ENCODE measurements around the gene RAVER1. TPM values are rescaled to one million over a fixed set of nuclear protein-coding genes. Genes with fewer than 3 reads are reported as not detected.

RAVER1 gene
- total RNA-seq, 1 donor from 2014 or later = 78.2 TPM

DNA sequence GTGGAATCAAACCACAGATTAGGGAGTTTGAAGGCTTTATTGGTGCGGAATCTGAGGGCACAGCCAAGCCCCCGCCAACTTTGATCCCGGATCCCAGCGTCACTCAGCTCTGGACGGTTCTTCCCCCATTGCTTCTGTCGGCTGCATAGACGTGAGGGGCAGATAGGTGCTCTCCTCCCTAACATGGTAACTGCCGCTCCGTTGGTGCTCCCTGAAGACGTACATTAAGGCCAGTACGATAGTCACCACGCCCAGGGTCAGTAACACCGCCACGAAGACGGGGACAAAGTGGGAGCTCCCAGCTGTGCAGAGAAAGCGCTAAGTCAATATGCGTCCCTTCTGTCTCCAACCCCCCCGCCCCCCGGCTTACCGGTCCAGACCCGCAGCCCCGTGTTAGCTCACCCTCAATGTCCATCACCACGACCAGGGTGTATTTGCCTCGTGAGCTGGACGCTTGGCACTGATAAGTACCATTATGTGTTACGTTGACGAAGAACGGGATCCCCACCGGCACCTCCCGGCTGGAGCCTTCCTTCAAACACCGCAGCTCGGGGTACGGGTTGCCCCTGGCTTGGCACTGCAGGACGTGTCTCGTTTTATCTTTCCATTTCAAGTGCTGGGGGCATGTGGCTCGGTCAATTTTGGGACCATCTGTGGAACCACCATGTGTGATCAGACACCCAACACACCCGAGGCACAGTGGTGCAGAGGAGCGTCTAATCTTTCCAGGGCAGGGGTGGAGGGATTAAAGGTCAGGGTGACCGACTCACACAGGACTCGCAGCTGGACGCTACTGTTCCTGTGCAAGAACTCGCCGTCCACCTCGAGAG is 644 bp upstream of the RAVER1 start:
- peak; percentile 18 for DNase-seq (ENCODE audit: low read depth, low spot score)
- Mint-ChIP-seq H3K27ac (ENCODE audit: unreplicated experiment) (peak overlapping the region; percentile 99), H3K4me3 (peak overlapping the region; percentile 99), H3K4me1 (peaks cover 32% of the 10 kb centered on the region), H3K36me3 (ENCODE audit: low read depth) (peaks cover 3% of the 10 kb centered on the region), H3K9me3 (no peaks in the 10 kb centered on the region), H3K27me3 (ENCODE audit: low read depth) (no peaks in the 10 kb centered on the region)
- TF ChIP-seq, protein P1, sequence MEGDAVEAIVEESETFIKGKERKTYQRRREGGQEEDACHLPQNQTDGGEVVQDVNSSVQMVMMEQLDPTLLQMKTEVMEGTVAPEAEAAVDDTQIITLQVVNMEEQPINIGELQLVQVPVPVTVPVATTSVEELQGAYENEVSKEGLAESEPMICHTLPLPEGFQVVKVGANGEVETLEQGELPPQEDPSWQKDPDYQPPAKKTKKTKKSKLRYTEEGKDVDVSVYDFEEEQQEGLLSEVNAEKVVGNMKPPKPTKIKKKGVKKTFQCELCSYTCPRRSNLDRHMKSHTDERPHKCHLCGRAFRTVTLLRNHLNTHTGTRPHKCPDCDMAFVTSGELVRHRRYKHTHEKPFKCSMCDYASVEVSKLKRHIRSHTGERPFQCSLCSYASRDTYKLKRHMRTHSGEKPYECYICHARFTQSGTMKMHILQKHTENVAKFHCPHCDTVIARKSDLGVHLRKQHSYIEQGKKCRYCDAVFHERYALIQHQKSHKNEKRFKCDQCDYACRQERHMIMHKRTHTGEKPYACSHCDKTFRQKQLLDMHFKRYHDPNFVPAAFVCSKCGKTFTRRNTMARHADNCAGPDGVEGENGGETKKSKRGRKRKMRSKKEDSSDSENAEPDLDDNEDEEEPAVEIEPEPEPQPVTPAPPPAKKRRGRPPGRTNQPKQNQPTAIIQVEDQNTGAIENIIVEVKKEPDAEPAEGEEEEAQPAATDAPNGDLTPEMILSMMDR (conservative IDR thresholded peaks at IDR 0.05) = no peak

DNA sequence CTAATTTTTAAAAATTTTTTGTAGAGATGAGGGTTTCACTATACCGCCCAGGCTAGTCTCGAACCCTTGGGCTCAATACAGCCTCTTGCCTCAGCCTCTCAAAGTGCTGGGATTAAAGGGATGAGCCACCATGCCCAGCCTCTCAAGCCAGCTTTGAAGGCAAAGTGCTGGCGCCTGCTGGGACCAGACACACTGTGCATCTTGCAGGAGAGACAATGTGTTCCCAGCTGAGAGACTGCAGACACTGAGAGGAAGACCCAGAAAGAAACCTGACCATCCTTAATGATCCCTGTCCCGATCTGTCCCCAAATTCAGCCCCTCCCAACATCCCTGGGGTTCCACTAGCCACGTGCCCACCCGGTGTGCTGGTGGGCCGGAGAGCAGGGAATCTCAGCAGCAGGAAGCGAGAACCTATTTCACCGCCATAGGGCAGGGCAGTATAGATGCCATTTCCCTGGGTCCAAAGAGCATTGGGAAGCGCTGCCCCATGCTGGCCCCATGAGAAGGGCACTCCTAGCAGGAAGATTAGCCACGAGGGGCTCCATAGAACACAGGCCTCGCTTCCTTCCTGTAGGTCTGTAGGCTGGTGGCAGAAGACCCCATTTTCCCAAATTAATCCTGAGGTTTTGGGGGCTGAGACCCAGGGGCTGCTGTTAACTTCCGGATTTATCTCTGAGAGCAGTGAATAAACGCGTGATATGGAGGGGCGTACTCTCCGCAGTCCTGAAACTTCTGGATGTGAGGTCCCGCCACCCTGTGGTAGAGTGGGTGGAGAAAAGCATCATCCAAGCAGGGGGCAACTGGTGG is 968 bp downstream of the RAVER1 start:
- DNase-seq (ENCODE audit: low read depth, low spot score) = no peak
- Mint-ChIP-seq H3K4me1 (peaks cover 32% of the 10 kb centered on the region), H3K36me3 (ENCODE audit: low read depth) (peaks cover 3% of the 10 kb centered on the region)

GRCh38 chr19:10329555-10329954 is 3.8 kb downstream of the RAVER1 start:
- peaks cover 3% of the 10 kb centered on the region for H3K36me3 Mint-ChIP-seq (ENCODE audit: low read depth)
- H3K27me3 Mint-ChIP-seq (ENCODE audit: low read depth) = no peaks in the 10 kb centered on the region
- H3K9me3 Mint-ChIP-seq = no peaks in the 10 kb centered on the region
- H3K4me3 Mint-ChIP-seq = peak overlapping the region; percentile 19
- TF ChIP-seq, protein P1 (conservative IDR thresholded peaks at IDR 0.05) = no peak
- DNase-seq (ENCODE audit: low read depth, low spot score) = no peak
- no peak overlapping the region for H3K27ac Mint-ChIP-seq (ENCODE audit: unreplicated experiment)
- H3K4me1 Mint-ChIP-seq = peaks cover 26% of the 10 kb centered on the region

More for the DNA sequence above, 968 bp downstream of the RAVER1 start:
- H3K9me3 Mint-ChIP-seq = no peaks in the 10 kb centered on the region
- H3K27ac Mint-ChIP-seq (ENCODE audit: unreplicated experiment) = peak overlapping the region; percentile 99
- TF ChIP-seq, protein P1 (conservative IDR thresholded peaks at IDR 0.05) = no peak
- peak overlapping the region; percentile 99 for H3K4me3 Mint-ChIP-seq
- no peaks in the 10 kb centered on the region for H3K27me3 Mint-ChIP-seq (ENCODE audit: low read depth)

DNA sequence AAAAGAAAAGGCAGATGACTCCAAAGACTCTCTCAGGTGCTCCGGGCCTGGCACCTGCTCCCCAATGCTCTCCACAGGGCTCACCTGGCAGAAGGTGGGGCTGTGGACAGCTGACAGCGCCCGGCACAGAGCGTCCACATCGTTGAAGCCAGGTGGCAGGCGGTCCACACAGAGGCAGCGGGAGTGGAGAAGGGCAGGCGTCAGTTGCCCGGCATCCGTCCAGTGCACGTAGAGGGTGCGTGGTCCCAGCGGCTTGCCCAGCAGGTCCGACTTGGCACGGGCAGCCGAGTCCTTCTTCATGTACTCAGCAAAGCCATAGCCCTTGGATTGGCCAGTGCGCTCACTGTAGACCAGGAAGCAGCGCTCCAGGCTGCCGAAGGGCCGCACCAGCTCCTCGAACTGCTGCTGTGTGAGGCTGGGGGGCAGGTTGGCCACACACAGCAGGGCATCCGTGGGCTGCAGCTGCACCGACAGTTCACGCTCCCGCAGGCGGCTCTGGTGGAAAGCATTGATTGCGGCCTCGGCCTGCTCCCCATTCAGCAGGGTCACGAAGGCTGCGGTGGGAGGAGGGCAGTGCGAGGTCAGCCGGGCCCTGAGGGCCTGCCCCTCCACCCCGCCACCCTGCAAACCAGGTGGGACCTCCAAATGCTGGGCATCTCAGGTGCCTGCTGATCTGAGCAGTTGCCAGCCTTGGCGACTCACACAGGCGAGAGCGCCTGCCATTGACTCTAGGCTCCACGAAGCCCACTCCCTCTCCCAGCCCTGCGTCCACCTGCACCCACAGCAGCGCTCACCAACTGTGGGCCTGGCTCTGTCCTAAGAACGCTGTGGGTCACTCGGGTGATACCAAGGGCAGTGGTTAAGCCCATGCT is 4.5 kb downstream of the RAVER1 start:
- Mint-ChIP-seq H3K27me3 (ENCODE audit: low read depth) (no peaks in the 10 kb centered on the region), H3K36me3 (ENCODE audit: low read depth) (peaks cover 3% of the 10 kb centered on the region), H3K4me3 (peak overlapping the region; percentile 34), H3K4me1 (peaks cover 18% of the 10 kb centered on the region), H3K9me3 (no peaks in the 10 kb centered on the region), H3K27ac (ENCODE audit: unreplicated experiment) (no peak overlapping the region)
- TF ChIP-seq, protein P1 (conservative IDR thresholded peaks at IDR 0.05) = no peak
- DNase-seq (ENCODE audit: low read depth, low spot score) = no peak

DNA sequence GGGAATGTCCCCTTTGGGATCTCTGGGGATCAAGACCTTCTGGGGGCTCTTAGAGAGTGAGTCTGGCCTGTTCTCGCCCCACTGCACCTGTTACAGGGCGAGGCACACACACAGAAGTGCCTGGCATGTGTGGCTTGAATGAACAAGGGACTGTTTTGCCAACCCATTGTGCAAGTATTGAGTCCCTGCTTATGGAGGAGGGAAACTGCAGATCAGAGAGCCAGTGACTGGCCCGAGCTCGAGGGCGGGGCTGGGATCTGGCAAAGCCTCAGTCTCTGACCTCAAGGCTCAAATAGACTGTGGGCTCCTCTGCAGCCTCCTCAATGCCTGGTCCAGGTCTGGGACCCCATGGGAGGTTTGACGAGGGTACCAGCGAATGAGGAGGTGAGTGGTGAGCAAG is 5.5 kb downstream of the RAVER1 start:
- no peaks in the 10 kb centered on the region for H3K9me3 Mint-ChIP-seq
- peaks cover 3% of the 10 kb centered on the region for H3K36me3 Mint-ChIP-seq (ENCODE audit: low read depth)
- H3K27me3 Mint-ChIP-seq (ENCODE audit: low read depth) = no peaks in the 10 kb centered on the region
- H3K27ac Mint-ChIP-seq (ENCODE audit: unreplicated experiment) = no peak overlapping the region
- TF ChIP-seq, protein P1 (conservative IDR thresholded peaks at IDR 0.05) = no peak
- peak overlapping the region; percentile 34 for H3K4me3 Mint-ChIP-seq
- H3K4me1 Mint-ChIP-seq = peaks cover 8% of the 10 kb centered on the region
- DNase-seq (ENCODE audit: low read depth, low spot score) = no peak
